Fibroblast of lung (primary cell): ENCODE results near the gene LEPROT. TPM values are rescaled to one million over a fixed set of nuclear protein-coding genes. Genes with fewer than 3 reads are reported as not detected.

ENCODE experiments used
- DNase-seq, 2 donors: peaks; one replicate each; pipeline versions ENCODE4 v3.0.0 to v3.0.0-alpha.2; 2010; ENCODE audit warnings: low read depth in 2 of 2
- H2AFZ ChIP-seq: 2 replicates; pipeline ENCODE4 v1.5.1; 2012; ENCODE audit warnings: low read length, control low read depth, inconsistent platforms
- H3K27ac ChIP-seq: 2 replicates; pipeline ENCODE4 v1.5.1; 2011; ENCODE audit warnings: low read length, control low read depth; ENCODE audit not compliant: insufficient read depth
- H3K27me3 ChIP-seq: 2 replicates; pipeline ENCODE4 v1.5.1; 2011; ENCODE audit warnings: mild to moderate bottlenecking, low read length; ENCODE audit not compliant: control insufficient read depth, insufficient read depth
- H3K36me3 ChIP-seq: 2 replicates; pipeline ENCODE4 v1.5.1; 2011; ENCODE audit warnings: low read length; ENCODE audit not compliant: control insufficient read depth, insufficient read depth
- H3K4me1 ChIP-seq: 2 replicates; pipeline ENCODE4 v1.5.1; 2011; ENCODE audit warnings: low read length; ENCODE audit not compliant: control insufficient read depth, insufficient read depth; ENCODE audit errors: extremely low read depth
- H3K4me2 ChIP-seq: 2 replicates; pipeline ENCODE4 v1.5.1; 2011; ENCODE audit warnings: low read length, control low read depth; ENCODE audit not compliant: insufficient read depth; ENCODE audit errors: extremely low read depth
- H3K4me3 ChIP-seq, 4 experiments: fragments of 200-600 bp in 1 of 4; sonication (generic) in 1 of 4; replicated peaks in 1 of 4; 2 replicates each; pipeline ENCODE4 v1.5.1; 2011 to 2016; ENCODE audit warnings: low read length in 4 of 4, low read depth in 3 of 4, mild to moderate bottlenecking in 3 of 4, control low read depth in 2 of 4, inconsistent platforms in 1 of 4, mixed read lengths in 1 of 4; ENCODE audit not compliant: insufficient read depth in 1 of 4; ENCODE audit errors: control extremely low read depth in 1 of 4
- H3K79me2 ChIP-seq: 2 replicates; pipeline ENCODE4 v1.5.1; 2012; ENCODE audit warnings: mild to moderate bottlenecking, low read length, inconsistent platforms; ENCODE audit not compliant: control insufficient read depth, insufficient read depth
- H3K9ac ChIP-seq: 2 replicates; pipeline ENCODE4 v1.5.1; 2011; ENCODE audit warnings: mild to moderate bottlenecking, low read length, control low read depth; ENCODE audit not compliant: insufficient read depth
- H3K9me3 ChIP-seq: 2 replicates; pipeline ENCODE4 v1.5.1; 2012; ENCODE audit warnings: low read depth, low read length; ENCODE audit not compliant: control insufficient read depth, insufficient read depth
- H4K20me1 ChIP-seq: 2 replicates; pipeline ENCODE4 v1.5.1; 2011; ENCODE audit warnings: low read length; ENCODE audit not compliant: control insufficient read depth, insufficient read depth; ENCODE audit errors: extremely low read depth
- EZH2 ChIP-seq: IDR thresholded peaks from 2 replicates; pipeline ENCODE4 v1.5.1; 2012; ENCODE audit warnings: low read length, control low read depth, mild to moderate bottlenecking; ENCODE audit errors: missing control alignments
- polyA plus RNA-seq, 2 donors: library from polyadenylated mRNA; depleted of rRNA in 1 of 2; stranded (reverse) in 1 of 2; unstranded in 1 of 2; fragments of >200 nt; gene quantifications; 2 replicates each; pipeline ENCODE4 v1.2.1, GENCODE V29; 2011 to 2012; ENCODE audit warnings: missing spikeins in 1 of 2
- total RNA-seq: library from RNA; depleted of rRNA; stranded (reverse); fragments of >200 nt; gene quantifications from 2 replicates; pipeline ENCODE4 v1.2.1, GENCODE V29; 2014
- TF ChIP-seq, protein P1 (sequence below), 2 donors: IDR thresholded peaks in 1 of 2; conservative IDR thresholded peaks in 1 of 2; 1 replicate in 1 of 2; 2 replicates in 1 of 2; pipeline ENCODE4 v1.5.1; 2011 to 2012; ENCODE audit warnings: low read length in 2 of 2, control low read depth in 1 of 2, inconsistent platforms in 1 of 2, low read depth in 1 of 2, mild to moderate bottlenecking in 1 of 2

The LEPROT gene
- total and polyA plus RNA-seq, 2 donors (not counting 1 experiment from before 2014, with no cell fraction given) = 37.5 to 101 TPM

DNA sequence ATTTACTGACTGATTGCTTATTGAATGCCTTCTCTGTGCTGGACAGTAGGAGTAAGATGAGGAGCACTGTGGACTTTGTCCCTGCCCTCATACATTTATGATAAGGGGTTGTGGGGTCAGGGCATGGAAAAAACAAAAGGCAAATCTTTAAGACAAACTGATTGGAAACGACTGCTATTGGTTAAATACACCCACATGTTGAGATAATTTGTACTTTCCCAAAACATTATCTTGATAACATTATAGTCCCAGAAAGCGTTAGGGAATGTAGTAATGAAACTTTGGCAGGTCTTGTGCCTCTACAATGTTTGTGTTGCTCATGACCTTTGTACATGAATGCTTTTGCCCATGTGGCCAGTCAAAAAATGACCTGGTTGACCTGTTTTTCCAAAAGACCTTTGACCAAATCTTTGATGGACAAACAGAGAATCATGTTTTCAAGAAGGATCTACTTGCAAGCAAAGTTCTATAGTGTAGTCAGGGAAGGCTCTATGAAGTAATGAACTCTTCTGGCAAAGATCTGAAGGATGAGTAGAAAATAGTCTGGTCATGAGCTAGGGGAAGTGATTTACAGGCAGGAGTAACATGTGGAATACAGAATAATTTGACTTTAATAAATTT lies 50.9 kb downstream of the LEPROT start:
- no peak overlapping the region for H3K4me2 ChIP-seq
- H4K20me1 ChIP-seq = no peaks in the 10 kb centered on the region
- TF ChIP-seq, protein P1, sequence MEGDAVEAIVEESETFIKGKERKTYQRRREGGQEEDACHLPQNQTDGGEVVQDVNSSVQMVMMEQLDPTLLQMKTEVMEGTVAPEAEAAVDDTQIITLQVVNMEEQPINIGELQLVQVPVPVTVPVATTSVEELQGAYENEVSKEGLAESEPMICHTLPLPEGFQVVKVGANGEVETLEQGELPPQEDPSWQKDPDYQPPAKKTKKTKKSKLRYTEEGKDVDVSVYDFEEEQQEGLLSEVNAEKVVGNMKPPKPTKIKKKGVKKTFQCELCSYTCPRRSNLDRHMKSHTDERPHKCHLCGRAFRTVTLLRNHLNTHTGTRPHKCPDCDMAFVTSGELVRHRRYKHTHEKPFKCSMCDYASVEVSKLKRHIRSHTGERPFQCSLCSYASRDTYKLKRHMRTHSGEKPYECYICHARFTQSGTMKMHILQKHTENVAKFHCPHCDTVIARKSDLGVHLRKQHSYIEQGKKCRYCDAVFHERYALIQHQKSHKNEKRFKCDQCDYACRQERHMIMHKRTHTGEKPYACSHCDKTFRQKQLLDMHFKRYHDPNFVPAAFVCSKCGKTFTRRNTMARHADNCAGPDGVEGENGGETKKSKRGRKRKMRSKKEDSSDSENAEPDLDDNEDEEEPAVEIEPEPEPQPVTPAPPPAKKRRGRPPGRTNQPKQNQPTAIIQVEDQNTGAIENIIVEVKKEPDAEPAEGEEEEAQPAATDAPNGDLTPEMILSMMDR (conservative IDR thresholded peaks at IDR 0.05 in 1 of 2, IDR thresholded peaks at IDR 0.05 in 1 of 2; ENCODE audit: low read depth in 1 of 2, low read length in 2 of 2) = no peak
- no peak for TF ChIP-seq EZH2
- no peaks in the 10 kb centered on the region for H3K9me3 ChIP-seq
- DNase-seq = no peak
- no peaks in the 10 kb centered on the region for H3K4me1 ChIP-seq
- H3K4me3 ChIP-seq = no peak overlapping the region
- H3K27me3 ChIP-seq = no peaks in the 10 kb centered on the region
- H3K79me2 ChIP-seq = no peaks in the 10 kb centered on the region
- H2AFZ ChIP-seq = no peak overlapping the region
- H3K9ac ChIP-seq = no peak overlapping the region
- no peak overlapping the region for H3K27ac ChIP-seq
- no peaks in the 10 kb centered on the region for H3K36me3 ChIP-seq

DNA sequence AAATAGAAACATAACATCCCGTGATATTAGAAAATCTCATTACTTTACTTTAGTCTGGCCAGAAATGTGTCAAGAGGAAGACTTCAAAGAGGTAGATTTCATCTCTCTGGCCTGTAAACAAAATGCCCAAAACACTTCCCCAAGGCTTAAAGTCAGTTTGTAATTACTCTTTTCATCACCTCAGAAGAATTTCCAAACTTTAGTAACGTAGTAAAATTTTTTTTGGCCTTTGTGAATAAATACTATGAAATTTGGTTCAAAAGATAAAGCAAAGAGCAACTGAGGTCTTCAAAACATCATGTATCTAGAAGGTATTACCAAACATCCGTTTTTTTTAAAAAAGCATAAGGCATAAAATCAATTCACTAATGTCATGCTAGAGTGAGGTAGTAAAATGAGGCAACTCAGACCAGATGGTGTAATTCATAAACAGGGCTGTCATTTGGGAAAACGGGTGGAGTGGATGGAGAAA lies 51.4 kb downstream of the LEPROT start:
- no peak overlapping the region for H2AFZ ChIP-seq
- no peak for TF ChIP-seq EZH2
- TF ChIP-seq, protein P1 (conservative IDR thresholded peaks at IDR 0.05 in 1 of 2, IDR thresholded peaks at IDR 0.05 in 1 of 2; ENCODE audit: low read depth in 1 of 2, low read length in 2 of 2) = no peak
- no peak overlapping the region for H3K4me3 ChIP-seq
- no peaks in the 10 kb centered on the region for H3K4me1 ChIP-seq
- no peaks in the 10 kb centered on the region for H3K36me3 ChIP-seq
- H3K27ac ChIP-seq = no peak overlapping the region
- H3K4me2 ChIP-seq = no peak overlapping the region
- H3K27me3 ChIP-seq = no peaks in the 10 kb centered on the region
- H3K9ac ChIP-seq = no peak overlapping the region
- no peaks in the 10 kb centered on the region for H3K9me3 ChIP-seq
- no peaks in the 10 kb centered on the region for H4K20me1 ChIP-seq
- DNase-seq = peak in 1 of 2 donors; percentile 68
- no peaks in the 10 kb centered on the region for H3K79me2 ChIP-seq

DNA sequence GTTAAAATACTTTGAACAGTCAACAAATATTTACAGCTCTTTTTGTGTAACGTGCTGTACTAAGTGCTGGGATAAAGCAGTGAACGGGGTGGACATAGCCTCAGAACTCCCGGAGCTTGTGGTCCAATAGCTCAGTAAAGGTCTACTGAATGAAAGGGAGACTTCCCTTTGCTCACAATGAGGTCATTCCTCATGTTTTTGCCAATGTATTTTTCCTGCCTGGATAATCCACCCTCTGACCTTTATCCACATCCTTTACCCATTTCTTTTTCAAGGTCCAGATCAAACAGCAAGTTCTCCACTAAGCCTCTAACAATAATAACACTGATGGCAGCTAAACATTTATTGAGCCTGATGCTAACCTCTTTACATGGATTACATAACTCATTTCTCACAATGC lies 55.9 kb downstream of the LEPROT start:
- no peaks in the 10 kb centered on the region for H3K9me3 ChIP-seq
- no peak overlapping the region for H3K4me3 ChIP-seq
- no peaks in the 10 kb centered on the region for H4K20me1 ChIP-seq
- no peaks in the 10 kb centered on the region for H3K36me3 ChIP-seq
- no peaks in the 10 kb centered on the region for H3K27me3 ChIP-seq
- no peak overlapping the region for H3K27ac ChIP-seq
- H3K79me2 ChIP-seq = no peaks in the 10 kb centered on the region
- no peak overlapping the region for H3K4me2 ChIP-seq
- TF ChIP-seq, protein P1 (conservative IDR thresholded peaks at IDR 0.05 in 1 of 2, IDR thresholded peaks at IDR 0.05 in 1 of 2; ENCODE audit: low read depth in 1 of 2, low read length in 2 of 2) = no peak
- TF ChIP-seq EZH2 = no peak
- no peaks in the 10 kb centered on the region for H3K4me1 ChIP-seq
- DNase-seq = no peak
- H2AFZ ChIP-seq = no peak overlapping the region
- no peak overlapping the region for H3K9ac ChIP-seq
